ENCODE results near the gene NKX1-2. TPM values are rescaled to one million over a fixed set of nuclear protein-coding genes. Genes with fewer than 3 reads are reported as not detected.

Gene NKX1-2
- total RNA-seq, 1 donor from 2014 or later = not detected

GRCh38 chr10:124495725-124496124, 45.9 kb upstream of the NKX1-2 start:
- TF ChIP-seq, protein P1, sequence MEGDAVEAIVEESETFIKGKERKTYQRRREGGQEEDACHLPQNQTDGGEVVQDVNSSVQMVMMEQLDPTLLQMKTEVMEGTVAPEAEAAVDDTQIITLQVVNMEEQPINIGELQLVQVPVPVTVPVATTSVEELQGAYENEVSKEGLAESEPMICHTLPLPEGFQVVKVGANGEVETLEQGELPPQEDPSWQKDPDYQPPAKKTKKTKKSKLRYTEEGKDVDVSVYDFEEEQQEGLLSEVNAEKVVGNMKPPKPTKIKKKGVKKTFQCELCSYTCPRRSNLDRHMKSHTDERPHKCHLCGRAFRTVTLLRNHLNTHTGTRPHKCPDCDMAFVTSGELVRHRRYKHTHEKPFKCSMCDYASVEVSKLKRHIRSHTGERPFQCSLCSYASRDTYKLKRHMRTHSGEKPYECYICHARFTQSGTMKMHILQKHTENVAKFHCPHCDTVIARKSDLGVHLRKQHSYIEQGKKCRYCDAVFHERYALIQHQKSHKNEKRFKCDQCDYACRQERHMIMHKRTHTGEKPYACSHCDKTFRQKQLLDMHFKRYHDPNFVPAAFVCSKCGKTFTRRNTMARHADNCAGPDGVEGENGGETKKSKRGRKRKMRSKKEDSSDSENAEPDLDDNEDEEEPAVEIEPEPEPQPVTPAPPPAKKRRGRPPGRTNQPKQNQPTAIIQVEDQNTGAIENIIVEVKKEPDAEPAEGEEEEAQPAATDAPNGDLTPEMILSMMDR (IDR thresholded peaks at IDR 0.05; ENCODE audit: borderline replicate concordance) = no peak
- no peak overlapping the region for H3K27ac ChIP-seq (replicated peaks)
- H3K4me1 ChIP-seq = no peaks in the 10 kb centered on the region
- peaks cover 3% of the 10 kb centered on the region for H3K36me3 ChIP-seq
- H3K4me3 ChIP-seq = no peak overlapping the region
- peaks cover 4% of the 10 kb centered on the region for H3K9me3 ChIP-seq (replicated peaks)
- no peaks in the 10 kb centered on the region for H3K27me3 ChIP-seq (ENCODE audit: low read depth)
- intact Hi-C loops (cut with micrococcal nuclease) = no loop called here
- DNase-seq = no peak

DNA sequence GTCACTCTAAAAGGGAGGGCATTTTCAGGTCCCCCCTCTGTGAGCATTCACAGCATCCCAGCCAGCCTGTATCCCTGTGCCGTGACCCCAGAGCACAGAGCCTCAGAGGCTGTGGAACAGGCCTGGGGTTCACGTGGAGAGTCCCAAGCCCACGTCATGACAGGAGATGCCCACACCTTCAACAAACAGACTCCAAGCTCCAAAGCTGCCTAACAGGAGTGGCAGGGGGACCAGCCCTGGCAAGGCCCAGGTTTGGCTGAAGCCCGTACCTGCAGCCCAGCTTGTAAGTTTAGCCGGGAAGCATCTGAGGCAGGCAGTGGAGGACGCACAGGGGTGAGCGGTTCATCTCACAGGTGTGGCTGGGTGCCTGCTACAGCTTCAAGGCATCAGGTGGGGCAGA, 45.3 kb upstream of the NKX1-2 start:
- no peaks in the 10 kb centered on the region for H3K9me3 ChIP-seq (replicated peaks)
- no peak overlapping the region for H3K4me3 ChIP-seq
- no peaks in the 10 kb centered on the region for H3K36me3 ChIP-seq
- TF ChIP-seq, protein P1 (IDR thresholded peaks at IDR 0.05; ENCODE audit: borderline replicate concordance) = no peak
- H3K27me3 ChIP-seq (ENCODE audit: low read depth) = no peaks in the 10 kb centered on the region
- DNase-seq = no peak
- no peak overlapping the region for H3K27ac ChIP-seq (replicated peaks)
- intact Hi-C loops (cut with micrococcal nuclease) = no loop called here
- no peaks in the 10 kb centered on the region for H3K4me1 ChIP-seq

GRCh38 chr10:124494046-124494807, 44.4 kb upstream of the NKX1-2 start:
- no peak for DNase-seq
- H3K36me3 ChIP-seq = no peaks in the 10 kb centered on the region
- intact Hi-C loops (cut with micrococcal nuclease) = no loop called here
- H3K27me3 ChIP-seq (ENCODE audit: low read depth) = no peaks in the 10 kb centered on the region
- H3K9me3 ChIP-seq (replicated peaks) = no peaks in the 10 kb centered on the region
- TF ChIP-seq, protein P1 (IDR thresholded peaks at IDR 0.05; ENCODE audit: borderline replicate concordance) = no peak
- H3K4me3 ChIP-seq = no peak overlapping the region
- H3K27ac ChIP-seq (replicated peaks) = no peak overlapping the region
- no peaks in the 10 kb centered on the region for H3K4me1 ChIP-seq

DNA sequence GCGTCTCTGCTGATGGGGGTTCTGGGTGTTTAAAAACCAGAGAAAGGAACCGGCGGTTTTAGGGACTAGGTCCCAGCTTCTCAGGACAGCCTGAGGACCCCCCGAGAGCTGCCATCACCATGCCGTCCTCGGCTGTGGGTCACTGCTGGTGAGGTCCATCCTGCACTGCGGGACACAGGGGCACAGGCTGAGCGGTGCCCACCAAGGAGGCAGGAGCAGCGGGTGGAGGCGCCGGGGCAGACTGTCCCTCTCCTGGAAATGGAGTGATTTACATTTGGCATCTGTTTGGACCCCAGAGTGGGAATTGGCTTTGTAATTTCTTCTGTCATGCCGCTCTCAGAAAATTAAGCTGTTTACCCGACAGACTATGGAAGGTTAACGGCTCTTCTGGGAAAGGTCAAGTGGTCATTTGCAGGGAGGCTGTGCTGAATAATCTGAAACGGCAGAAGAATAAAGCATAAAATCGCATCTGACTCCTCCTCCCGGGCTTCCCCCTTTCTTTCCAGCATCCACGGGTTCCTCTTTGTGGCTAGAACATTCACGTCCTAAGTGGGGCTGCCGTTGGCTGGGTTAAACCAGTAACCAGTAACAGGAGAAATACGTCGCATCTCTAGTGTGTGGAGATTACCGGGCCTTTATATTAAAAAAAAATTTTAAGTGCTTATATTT, 43.5 kb upstream of the NKX1-2 start:
- Histone ChIP-seq H3K4me1 (no peaks in the 10 kb centered on the region), H3K36me3 (no peaks in the 10 kb centered on the region), H3K9me3 (replicated peaks) (no peaks in the 10 kb centered on the region), H3K27me3 (ENCODE audit: low read depth) (no peaks in the 10 kb centered on the region), H3K27ac (replicated peaks) (no peak overlapping the region), H3K4me3 (no peak overlapping the region)
- TF ChIP-seq, protein P1 (IDR thresholded peaks at IDR 0.05; ENCODE audit: borderline replicate concordance) = no peak
- intact Hi-C loops (cut with micrococcal nuclease) = no loop called here
- DNase-seq = no peak

GRCh38 chr10:124492266-124492665, 42.4 kb upstream of the NKX1-2 start:
- Histone ChIP-seq H3K36me3 (no peaks in the 10 kb centered on the region), H3K4me1 (no peaks in the 10 kb centered on the region), H3K4me3 (no peak overlapping the region), H3K9me3 (replicated peaks) (peaks cover 2% of the 10 kb centered on the region), H3K27me3 (ENCODE audit: low read depth) (no peaks in the 10 kb centered on the region), H3K27ac (replicated peaks) (no peak overlapping the region)
- DNase-seq = no peak
- TF ChIP-seq, protein P1 (IDR thresholded peaks at IDR 0.05; ENCODE audit: borderline replicate concordance) = no peak
- intact Hi-C loops (cut with micrococcal nuclease) = no loop called here
